Right lobe of liver (tissue), 6 donors: ENCODE data around the gene ARL1. TPM values are rescaled to one million over a fixed set of nuclear protein-coding genes. Genes with fewer than 3 reads are reported as not detected.

Source experiments
- ATAC-seq, 4 donors: fragments of 200-7000 bp; cut with Tn5 transposase; one replicate each; pipeline ENCODE4 v1.9.1; 2020; ENCODE audit warnings: mild to moderate bottlenecking in 4 of 4, moderate library complexity in 4 of 4
- DNase-seq, 3 donors: peaks; one replicate each; pipeline ENCODE4 v3.0.0-alpha.2; 2020
- H3K27ac ChIP-seq, 3 donors: fragments of 200-600 bp; one replicate each; pipeline ENCODE4 v1.8.0; 2022
- H3K27me3 ChIP-seq, 2 donors: fragments of 200-600 bp; one replicate each; pipeline ENCODE4 v1.8.0; 2022
- H3K36me3 ChIP-seq, 4 donors: fragments of 200-600 bp; sonication (generic) in 1 of 4; one replicate each; pipeline versions ENCODE4 v1.5.1 to v1.8.0; 2017 to 2022; ENCODE audit warnings: control low read depth in 1 of 4
- H3K4me1 ChIP-seq, 4 donors: fragments of 200-600 bp; sonication (generic) in 1 of 4; one replicate each; pipeline versions ENCODE4 v1.5.1 to v1.8.0; 2017 to 2022; ENCODE audit warnings: control low read depth in 1 of 4
- H3K4me3 ChIP-seq, 3 donors: fragments of 200-600 bp; one replicate each; pipeline ENCODE4 v1.8.0; 2022
- H3K9me3 ChIP-seq, 4 donors: fragments of 200-600 bp; sonication (generic) in 1 of 4; one replicate each; pipeline versions ENCODE4 v1.5.1 to v1.8.0; 2017 to 2022; ENCODE audit warnings: control low read depth in 1 of 4
- CTCF ChIP-seq, 4 donors: fragments of 200-600 bp in 3 of 4; fragments of 450-650 bp in 1 of 4; IDR thresholded peaks; one replicate each; pipeline versions ENCODE4 v1.5.1 to v1.8.0; 2016 to 2022; ENCODE audit warnings: antibody characterized with exemption in 4 of 4, mild to moderate bottlenecking in 2 of 4
- POLR2A ChIP-seq: fragments of 450-650 bp; IDR thresholded peaks from one replicate; pipeline ENCODE4 v1.6.1; 2017; ENCODE audit warnings: antibody characterized with exemption, mild to moderate bottlenecking
- WGBS: methylation state at CpG from one replicate; pipeline ENCODE4 v1.1.6; 2018; ENCODE audit warnings: low coverage, low lambda C conversion rate; ENCODE audit not compliant: insufficient coverage; ENCODE audit errors: missing lambda C conversion rate; 5-methylcytosine and 5-hydroxymethylcytosine counted together
- intact Hi-C, 2 donors: fragments of 100-400 bp; cut with DNase I; formaldehyde crosslinking; loops; one replicate each; pipeline versions ENCODE4 v1.11.2 to v1.14.1; 2022
- total RNA-seq, 6 experiments: library from RNA; depleted of rRNA in 2 of 6; stranded (reverse); fragments of >200 nt in 2 of 6; fragmentation: NEBNext Ultra II Directional in 3 of 6; extraction: Animal tissue kit (Norgen Biotek cat#: 25700) in 3 of 6; gene quantifications; one replicate each; pipeline versions ENCODE4 v1.1.0 to v1.2.4, GENCODE V29; 2016 to 2023
- donor health status: DM: no; HTN: yes; CAD: no.
- donor health status: DM: no; HTN: no; CAD: no.
- donor health status: DM: no; HTN: no; CAD: no.
- donor health status: DM: no; HTN: yes; CAD: no.
- donor health status: DM: no; HTN: yes; CAD: no.

The ARL1 gene
- total RNA-seq, 6 experiments from 2014 or later, result 42.5 to 64.4 (median 53.1) TPM

- ATAC-seq (no peak), DNase-seq (no peak)
- 65% methylated on average over 5 of the region's 5 CpGs for whole genome bisulfite sequencing
- TF ChIP-seq POLR2A (no peak), CTCF (IDR thresholded peaks at IDR 0.05) (no peak)
- Histone ChIP-seq H3K9me3 (no peaks in the 10 kb centered on the region), H3K36me3 (peaks cover 0 to 20% (median 6%) of the 10 kb centered on the region in 4 donors), H3K27me3 (no peaks in the 10 kb centered on the region), H3K4me3 (no peak overlapping the region), H3K27ac (no peak overlapping the region), H3K4me1 (no peaks in the 10 kb centered on the region)
- intact Hi-C loops, result no loop called here
Measured at GRCh38 chr12:101375573-101375972, 32.0 kb downstream of the ARL1 start.

- H3K27me3 ChIP-seq, result no peaks in the 10 kb centered on the region
- ATAC-seq (no peak), DNase-seq (no peak)
- intact Hi-C loops, result no loop called here
- no peaks in the 10 kb centered on the region for H3K4me1 ChIP-seq
- H3K36me3 ChIP-seq, result peaks cover 0 to 30% (median 8%) of the 10 kb centered on the region in 4 donors
- TF ChIP-seq CTCF (IDR thresholded peaks at IDR 0.05) (no peak), POLR2A (no peak)
- H3K27ac ChIP-seq, result no peak overlapping the region
- H3K4me3 ChIP-seq, result no peak overlapping the region
- H3K9me3 ChIP-seq, result no peaks in the 10 kb centered on the region
- 86% methylated on average over 1 of the region's 1 CpG for WGBS
Measured at GRCh38 chr12:101372431-101372830, 35.1 kb downstream of the ARL1 start.

GRCh38 chr12:101368016-101368415, 39.6 kb downstream of the ARL1 start:
- ATAC-seq (no peak), DNase-seq (no peak)
- Histone ChIP-seq H3K27ac (no peak overlapping the region), H3K27me3 (no peaks in the 10 kb centered on the region), H3K4me3 (no peak overlapping the region), H3K36me3 (peaks cover 0 to 28% (median 13%) of the 10 kb centered on the region in 4 donors), H3K4me1 (no peaks in the 10 kb centered on the region), H3K9me3 (no peaks in the 10 kb centered on the region)
- WGBS, result 100% methylated on average over 5 of the region's 6 CpGs
- intact Hi-C loops, result no loop called here
- TF ChIP-seq POLR2A, result no peak

- DNase-seq, result no peak
- no peak for ATAC-seq
- Histone ChIP-seq H3K27me3 (no peaks in the 10 kb centered on the region), H3K36me3 (peaks cover 0 to 22% (median 7%) of the 10 kb centered on the region in 4 donors), H3K27ac (no peak overlapping the region), H3K9me3 (no peaks in the 10 kb centered on the region), H3K4me3 (no peak overlapping the region), H3K4me1 (no peaks in the 10 kb centered on the region)
- 100% methylated on average over 7 of the region's 8 CpGs for WGBS
- intact Hi-C loops, result no loop called here
- TF ChIP-seq POLR2A (no peak), CTCF (IDR thresholded peaks at IDR 0.05) (no peak)
Measured at GRCh38 chr12:101361455-101361854, 46.1 kb downstream of the ARL1 start.

GRCh38 chr12:101356794-101357193, 50.8 kb downstream of the ARL1 start:
- no peak for TF ChIP-seq POLR2A
- Histone ChIP-seq H3K4me1 (no peaks in the 10 kb centered on the region), H3K4me3 (no peak overlapping the region), H3K27ac (no peak overlapping the region), H3K36me3 (peaks cover 0 to 25% (median 4%) of the 10 kb centered on the region in 4 donors), H3K27me3 (no peaks in the 10 kb centered on the region), H3K9me3 (no peaks in the 10 kb centered on the region)
- intact Hi-C loops, result no loop called here
- 85% methylated on average over 5 of the region's 5 CpGs for WGBS
- DNase-seq (no peak), ATAC-seq (no peak)

GRCh38 chr12:101351682-101352081, 55.9 kb downstream of the ARL1 start:
- Histone ChIP-seq H3K36me3 (peaks cover 0 to 26% (median 7%) of the 10 kb centered on the region in 4 donors), H3K4me3 (no peak overlapping the region), H3K27ac (no peak overlapping the region), H3K27me3 (no peaks in the 10 kb centered on the region), H3K4me1 (no peaks in the 10 kb centered on the region), H3K9me3 (no peaks in the 10 kb centered on the region)
- 88% methylated on average over 4 of the region's 4 CpGs for WGBS
- TF ChIP-seq CTCF (IDR thresholded peaks at IDR 0.05) (no peak), POLR2A (no peak)
- no peak for DNase-seq
- ATAC-seq, result no peak
- intact Hi-C loops, result no loop called here
